Fibroblast of skin of abdomen (primary cell): ENCODE measurements around the gene MYO5A.
A peak's percentile ranks its signal among the peaks of the same experiment; 100 is the strongest.
"Not testable (repeated sequence)": the region's sequence is repeated elsewhere in the genome, so short reads cannot be mapped to it uniquely, and the experiment has no call there.

Experiments
- DNase-seq: peaks from one replicate; pipeline ENCODE4 v3.0.0-alpha.2; 2013

The MYO5A gene

GRCh38 chr15:52462806-52463360 is 65.8 kb downstream of the MYO5A start:
- no peak for DNase-seq

- not testable (repeated sequence) for DNase-seq
These were observed 69.0 kb downstream of the MYO5A start for GRCh38 chr15:52459701-52460100.

GRCh38 chr15:52459265-52459664 is 69.4 kb downstream of the MYO5A start:
- not testable (repeated sequence) for DNase-seq

- DNase-seq = no peak
These were observed 80.4 kb downstream of the MYO5A start for GRCh38 chr15:52448011-52448890.

- no peak for DNase-seq
These were observed 82.7 kb downstream of the MYO5A start for GRCh38 chr15:52445954-52446353.

GRCh38 chr15:52445553-52445952 is 83.1 kb downstream of the MYO5A start:
- no peak for DNase-seq

- DNase-seq = not testable (repeated sequence)
These were observed 85.5 kb downstream of the MYO5A start for GRCh38 chr15:52443205-52443604.

GRCh38 chr15:52441841-52442240 is 86.8 kb downstream of the MYO5A start:
- DNase-seq = peak; percentile 74

- no peak for DNase-seq
These were observed 87.7 kb downstream of the MYO5A start for GRCh38 chr15:52440946-52441345.

GRCh38 chr15:52440414-52440813 is 88.3 kb downstream of the MYO5A start:
- DNase-seq = peak; percentile 67

GRCh38 chr15:52439470-52439869 is 89.2 kb downstream of the MYO5A start:
- no peak for DNase-seq

- DNase-seq = not testable (repeated sequence)
These were observed 89.6 kb downstream of the MYO5A start for GRCh38 chr15:52439042-52439441.

GRCh38 chr15:52438047-52438446 is 90.6 kb downstream of the MYO5A start:
- no peak for DNase-seq

- no peak for DNase-seq
These were observed 91.0 kb downstream of the MYO5A start for GRCh38 chr15:52437646-52438045.

GRCh38 chr15:52436981-52437380 is 91.7 kb downstream of the MYO5A start:
- DNase-seq = peak; percentile 18

- DNase-seq = no peak
These were observed 93.8 kb downstream of the MYO5A start for GRCh38 chr15:52434885-52435284.

GRCh38 chr15:52428297-52428696 is 100.4 kb downstream of the MYO5A start:
- peak; percentile 12 for DNase-seq

GRCh38 chr15:52427804-52428203 is 100.9 kb downstream of the MYO5A start:
- peak; percentile 72 for DNase-seq

GRCh38 chr15:52424856-52425431 is 103.7 kb downstream of the MYO5A start:
- no peak for DNase-seq

- no peak for DNase-seq
These were observed 104.8 kb downstream of the MYO5A start for GRCh38 chr15:52423852-52424251.

- no peak for DNase-seq
These were observed 106.7 kb downstream of the MYO5A start for GRCh38 chr15:52422001-52422400.

- DNase-seq = no peak
These were observed 107.7 kb downstream of the MYO5A start for GRCh38 chr15:52421029-52421428.

- no peak for DNase-seq
These were observed 109.2 kb downstream of the MYO5A start for GRCh38 chr15:52419494-52419893.

GRCh38 chr15:52417957-52418356 is 110.7 kb downstream of the MYO5A start:
- DNase-seq = no peak
